Pons (tissue), 1 donor: Measurements from ENCODE around the gene TELO2.
"Not testable (repeated sequence)": the region's sequence is repeated elsewhere in the genome, so short reads cannot be mapped to it uniquely, and the experiment has no call there.

Experiments
- DNase-seq: peaks from one replicate; pipeline ENCODE4 v3.0.0-alpha.2; 2016; ENCODE audit warnings: low spot score

Gene TELO2

GRCh38 chr16:1475552-1476114 is 17.5 kb upstream of the TELO2 start:
- no peak for DNase-seq

DNA sequence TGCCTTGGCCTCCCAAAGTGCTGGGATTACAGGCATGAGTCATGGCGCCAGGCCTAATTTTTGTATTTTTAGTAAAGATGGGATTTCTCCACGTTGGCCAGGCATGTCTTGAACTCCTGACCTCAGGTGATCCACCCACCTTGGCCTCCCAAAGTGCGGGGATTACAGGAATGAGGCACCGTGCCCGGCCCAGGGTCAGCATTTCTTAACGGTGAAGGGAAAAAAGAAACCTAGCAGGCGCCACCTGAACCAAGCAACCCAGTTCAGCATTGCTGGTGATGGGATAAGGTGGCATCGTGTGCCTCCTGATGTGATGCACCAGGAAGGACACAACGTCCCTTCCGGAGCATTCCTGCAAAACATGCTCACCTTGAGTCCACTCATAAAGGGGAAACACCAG is 16.1 kb upstream of the TELO2 start:
- no peak for DNase-seq

GRCh38 chr16:1478937-1479336 is 14.2 kb upstream of the TELO2 start:
- not testable (repeated sequence) for DNase-seq

DNA sequence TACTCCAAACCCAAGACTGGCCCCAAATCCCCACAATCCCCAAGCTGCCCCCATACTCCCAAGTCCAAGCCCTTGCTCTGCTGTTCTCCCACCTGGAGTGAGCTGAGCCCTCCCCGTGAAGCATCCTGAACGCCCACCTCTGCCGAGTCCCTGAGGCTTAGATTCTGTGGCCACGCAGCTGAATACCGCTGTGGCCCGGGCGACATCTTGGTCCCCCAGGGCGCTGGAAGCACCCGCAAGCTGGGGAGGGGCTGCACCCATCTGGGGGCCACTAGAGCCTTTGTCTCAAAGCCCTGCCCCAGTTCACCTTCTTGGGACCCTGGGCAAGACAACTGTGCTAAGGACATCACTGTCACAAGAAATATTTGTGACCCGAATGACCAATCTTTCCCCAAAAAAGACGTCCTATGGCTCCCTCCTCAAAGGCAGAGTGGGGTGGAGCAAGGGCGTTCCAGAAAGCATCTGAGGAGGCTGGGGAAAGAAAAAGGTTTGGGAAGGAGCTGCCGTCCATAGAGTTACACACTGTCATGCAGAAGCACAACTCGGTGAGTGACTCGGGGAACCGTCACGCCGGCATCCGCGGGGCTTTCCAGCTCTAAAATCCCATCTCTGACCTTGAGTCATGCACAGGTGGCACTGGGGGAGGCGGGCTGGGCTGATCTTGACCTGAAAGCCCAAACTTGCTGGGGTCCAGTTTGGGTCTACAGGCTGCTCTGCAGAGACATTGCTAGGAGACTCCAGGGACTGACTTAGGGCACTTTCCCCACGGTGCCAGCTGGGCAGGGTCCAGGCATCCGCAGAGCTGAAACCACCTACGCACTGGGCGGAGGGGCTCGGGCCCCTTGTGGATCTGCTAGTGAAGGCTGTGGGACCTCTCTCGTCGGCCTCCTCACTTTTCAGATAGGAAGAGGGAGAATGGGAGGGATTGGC is 11.0 kb upstream of the TELO2 start:
- DNase-seq = no peak

GRCh38 chr16:1485847-1486496 is 7.2 kb upstream of the TELO2 start:
- DNase-seq = no peak

- DNase-seq = no peak
Observed at GRCh38 chr16:1486551-1487390, 6.4 kb upstream of the TELO2 start.

DNA sequence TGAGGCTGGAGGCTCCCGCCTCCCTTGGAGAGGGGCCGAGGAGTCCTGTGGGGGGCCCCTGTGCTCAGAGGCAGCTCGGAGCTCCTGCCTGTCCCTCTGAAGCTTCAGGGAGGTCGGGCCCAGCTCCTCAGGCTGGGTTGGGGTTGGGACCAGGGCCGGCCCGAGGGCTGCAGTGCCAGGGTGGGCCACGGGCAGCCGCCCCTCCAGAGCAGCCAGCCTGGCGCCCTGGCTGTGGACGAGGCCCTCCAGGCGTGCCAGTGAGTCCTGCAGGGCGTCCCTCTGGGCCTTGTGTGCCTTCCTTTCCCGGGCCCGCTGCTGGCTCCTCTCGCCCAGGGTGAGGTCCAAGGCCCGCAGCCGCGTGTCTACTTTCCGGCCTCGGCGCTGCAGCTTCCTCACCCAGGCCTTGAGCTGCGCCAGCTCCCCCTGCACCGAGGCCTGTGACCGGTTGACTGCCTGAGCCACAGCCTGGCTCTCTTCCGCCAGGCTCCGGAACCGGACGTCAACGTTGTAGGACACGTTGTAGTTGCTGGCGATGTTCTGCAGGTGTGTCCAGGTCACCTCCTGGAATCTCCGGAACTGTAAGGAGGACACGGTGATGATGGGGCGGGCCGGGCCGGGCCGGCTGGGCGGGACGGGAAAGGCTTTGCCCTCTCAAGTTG is 5.6 kb upstream of the TELO2 start:
- DNase-seq = no peak

GRCh38 chr16:1488054-1488601 is 5.0 kb upstream of the TELO2 start:
- no peak for DNase-seq

DNA sequence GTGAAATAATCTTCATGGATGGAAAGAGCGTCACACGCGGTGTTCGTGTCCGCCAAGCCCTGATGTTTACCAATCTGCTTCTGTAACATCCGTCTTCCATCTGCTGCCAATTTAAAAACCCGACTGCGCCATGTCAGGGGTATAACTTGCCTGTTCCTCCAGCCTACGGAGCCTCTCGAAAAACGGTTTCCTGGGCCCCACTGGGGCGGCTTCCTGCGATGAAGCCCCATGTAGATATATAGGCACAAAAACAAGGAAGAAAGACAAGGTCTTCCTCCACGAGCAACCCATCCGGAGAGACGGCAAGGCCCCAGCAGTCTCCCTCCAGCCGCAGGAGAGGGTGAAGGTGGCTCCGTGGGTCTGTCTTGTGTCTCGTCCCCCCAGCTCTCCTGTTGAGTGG is 4.5 kb upstream of the TELO2 start, which contains the start of gene PTX4:
PTX4 (minus strand) TSS at position 326 of the 400 bp plus-strand sequence; CDS start at position 291, 35 bp downstream.
- DNase-seq = no peak

- DNase-seq = no peak
Observed at GRCh38 chr16:1489077-1489476, 4.1 kb upstream of the TELO2 start.

- DNase-seq = no peak
Observed at GRCh38 chr16:1491327-1491726, 1.8 kb upstream of the TELO2 start.

DNA sequence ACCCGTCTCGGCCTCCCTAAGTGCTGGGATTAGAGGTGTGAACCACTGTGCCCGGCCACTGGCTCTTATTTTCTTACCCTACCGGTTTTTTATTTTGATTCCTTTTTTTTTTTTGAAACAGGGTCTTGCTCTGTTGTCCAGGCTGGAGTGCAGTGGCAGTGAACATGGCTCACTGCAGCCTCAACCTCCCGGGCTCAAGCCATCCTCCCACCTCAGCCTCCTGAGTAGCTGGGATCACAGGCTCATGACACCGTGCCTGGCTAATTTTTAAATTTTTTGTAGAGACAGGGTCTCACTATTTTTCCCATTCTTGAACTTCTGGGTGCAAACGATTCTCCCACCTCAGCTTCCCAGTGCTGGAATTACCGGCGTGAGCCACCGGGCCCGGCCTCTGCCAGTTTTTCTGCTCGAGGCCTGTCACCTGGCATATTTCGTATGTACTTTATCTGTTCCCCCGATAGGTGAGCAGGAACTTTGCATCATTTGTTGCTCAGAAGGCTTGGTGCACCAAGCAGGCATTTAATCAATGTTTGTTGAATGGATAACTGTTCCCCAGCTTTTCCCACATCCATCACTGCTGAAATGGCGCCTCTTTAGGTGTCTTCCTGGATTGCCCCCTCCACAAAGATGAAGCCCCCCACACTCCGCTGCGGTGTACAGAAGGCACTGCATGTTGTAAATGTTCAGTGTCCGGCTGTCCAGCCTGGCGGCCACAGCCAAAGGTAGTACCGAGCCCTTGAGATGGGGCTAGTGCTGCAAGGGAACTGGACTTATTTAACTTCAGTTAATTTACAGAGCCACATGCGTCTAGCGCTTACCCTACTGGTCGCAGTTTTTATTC is 858 bp upstream of the TELO2 start:
- no peak for DNase-seq

DNA sequence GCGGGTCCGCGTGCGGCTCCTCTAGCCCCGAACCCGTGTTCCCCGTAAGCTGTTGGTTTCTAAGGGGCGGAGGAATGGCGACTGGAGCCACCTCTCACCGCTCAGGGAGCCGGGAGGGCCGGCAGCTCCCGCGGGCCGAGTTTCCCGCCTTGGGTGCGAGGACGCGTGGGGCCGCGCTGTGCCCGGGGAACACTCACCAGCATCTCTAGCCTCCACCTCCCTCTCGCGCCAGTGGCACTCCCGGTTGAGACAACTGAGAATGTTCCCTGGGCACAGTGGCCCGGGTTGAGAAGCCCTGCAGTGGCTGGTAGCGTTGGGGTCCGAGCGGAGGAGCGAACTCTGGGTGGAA is 560 bp downstream of the TELO2 start:
- no peak for DNase-seq

- no peak for DNase-seq
Observed at GRCh38 chr16:1494129-1494640, 1.0 kb downstream of the TELO2 start.

- no peak for DNase-seq
Observed at GRCh38 chr16:1494711-1495110, 1.6 kb downstream of the TELO2 start.

DNA sequence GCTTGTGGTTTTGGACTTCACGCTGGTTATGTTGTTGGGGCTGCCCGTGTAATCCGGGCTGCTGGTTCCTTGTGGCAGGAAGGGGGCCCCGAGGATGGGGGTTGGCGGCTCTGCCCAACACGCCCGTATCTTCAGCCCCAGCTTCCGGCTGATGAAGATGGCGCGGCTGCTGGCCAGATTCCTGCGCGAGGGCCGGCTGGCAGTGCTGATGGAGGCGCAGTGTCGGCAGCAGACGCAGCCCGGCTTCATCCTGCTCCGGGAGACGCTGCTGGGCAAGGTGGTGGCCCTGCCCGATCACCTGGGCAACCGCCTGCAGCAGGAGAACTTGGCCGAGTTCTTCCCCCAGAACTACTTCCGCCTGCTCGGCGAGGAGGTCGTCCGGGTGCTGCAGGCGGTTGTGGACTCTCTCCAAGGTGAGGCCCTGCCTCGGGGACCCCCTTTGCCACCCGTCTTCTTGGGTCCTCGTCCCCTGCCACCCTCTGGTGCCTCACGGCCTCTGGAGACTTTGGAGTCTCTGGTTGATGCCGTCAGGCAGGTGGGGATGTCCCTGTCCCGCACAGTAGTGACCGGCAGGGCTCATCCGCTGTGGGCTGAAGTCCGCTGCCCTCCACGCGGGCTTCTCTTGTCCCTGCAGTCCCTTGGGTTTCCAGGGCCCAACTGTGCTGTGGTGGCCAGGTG is 2.2 kb downstream of the TELO2 start:
- no peak for DNase-seq

DNA sequence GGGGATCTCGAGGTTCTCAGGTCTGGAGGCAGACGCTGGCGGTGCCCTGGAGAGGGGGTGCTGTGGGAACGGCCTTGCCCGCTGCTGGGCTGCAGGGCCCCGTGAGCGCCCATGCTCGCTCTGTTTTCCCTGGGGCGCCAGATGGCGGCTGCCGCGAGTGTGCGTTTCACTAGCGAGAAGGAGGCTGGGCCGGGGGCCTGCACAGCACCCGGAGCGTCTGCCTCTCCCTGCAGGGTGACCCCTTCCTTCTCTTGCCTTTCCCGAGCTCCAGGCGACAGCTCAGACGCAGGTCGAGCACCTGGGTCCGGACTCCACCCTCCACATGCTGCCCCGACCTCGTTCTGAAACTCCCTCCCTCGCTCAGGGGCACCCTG is 2.7 kb downstream of the TELO2 start:
- DNase-seq = no peak

DNA sequence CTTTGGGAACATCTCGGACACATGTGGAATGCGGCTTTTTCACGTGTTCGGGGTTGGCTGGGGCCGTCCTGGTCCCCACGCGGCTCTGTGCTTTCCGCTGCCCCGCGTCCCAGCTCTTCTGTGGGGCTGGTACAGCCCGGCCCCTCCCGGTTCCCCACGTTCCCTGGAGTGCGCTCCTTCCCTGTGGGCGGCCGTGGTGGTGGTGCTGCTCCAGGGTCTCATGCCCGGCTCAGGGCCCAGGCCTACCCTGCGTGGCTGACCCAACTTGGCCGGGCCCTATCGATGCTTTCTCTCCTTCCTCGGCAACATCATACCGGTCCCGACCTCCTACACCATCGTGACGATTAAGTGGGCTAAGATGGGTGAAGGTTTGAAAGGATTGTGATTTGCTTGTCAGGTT is 3.3 kb downstream of the TELO2 start:
- no peak for DNase-seq

- no peak for DNase-seq
Observed at GRCh38 chr16:1497014-1497598, 3.9 kb downstream of the TELO2 start.
